ENCODE data around the gene ERICH4. TPM values are rescaled to one million over a fixed set of nuclear protein-coding genes. Genes with fewer than 3 reads are reported as not detected.
A peak's percentile ranks its signal among the peaks of the same experiment; 100 is the strongest.

The ERICH4 gene
- total RNA-seq, 1 donor = not detected

DNA sequence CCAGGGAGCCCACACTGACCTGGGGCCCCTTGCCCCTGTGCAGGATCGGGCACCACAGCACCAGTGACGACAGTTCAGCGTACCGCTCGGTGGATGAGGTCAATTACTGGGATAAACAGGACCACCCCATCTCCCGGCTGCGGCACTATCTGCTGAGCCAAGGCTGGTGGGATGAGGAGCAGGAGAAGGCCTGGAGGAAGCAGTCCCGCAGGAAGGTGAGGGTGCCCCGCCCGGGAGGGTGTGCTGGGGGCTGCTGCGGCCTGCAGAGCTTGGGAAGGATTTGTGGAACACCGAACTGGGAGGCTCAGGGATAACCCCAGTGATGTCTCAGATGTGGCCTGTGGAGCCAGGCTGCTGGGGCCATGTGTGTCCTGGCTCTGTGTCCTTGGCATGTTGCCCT is 20.0 kb upstream of the ERICH4 start:
- TF ChIP-seq, protein P1, sequence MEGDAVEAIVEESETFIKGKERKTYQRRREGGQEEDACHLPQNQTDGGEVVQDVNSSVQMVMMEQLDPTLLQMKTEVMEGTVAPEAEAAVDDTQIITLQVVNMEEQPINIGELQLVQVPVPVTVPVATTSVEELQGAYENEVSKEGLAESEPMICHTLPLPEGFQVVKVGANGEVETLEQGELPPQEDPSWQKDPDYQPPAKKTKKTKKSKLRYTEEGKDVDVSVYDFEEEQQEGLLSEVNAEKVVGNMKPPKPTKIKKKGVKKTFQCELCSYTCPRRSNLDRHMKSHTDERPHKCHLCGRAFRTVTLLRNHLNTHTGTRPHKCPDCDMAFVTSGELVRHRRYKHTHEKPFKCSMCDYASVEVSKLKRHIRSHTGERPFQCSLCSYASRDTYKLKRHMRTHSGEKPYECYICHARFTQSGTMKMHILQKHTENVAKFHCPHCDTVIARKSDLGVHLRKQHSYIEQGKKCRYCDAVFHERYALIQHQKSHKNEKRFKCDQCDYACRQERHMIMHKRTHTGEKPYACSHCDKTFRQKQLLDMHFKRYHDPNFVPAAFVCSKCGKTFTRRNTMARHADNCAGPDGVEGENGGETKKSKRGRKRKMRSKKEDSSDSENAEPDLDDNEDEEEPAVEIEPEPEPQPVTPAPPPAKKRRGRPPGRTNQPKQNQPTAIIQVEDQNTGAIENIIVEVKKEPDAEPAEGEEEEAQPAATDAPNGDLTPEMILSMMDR (IDR thresholded peaks at IDR 0.05; ENCODE audit: extremely low read depth, low read depth, low read length) = no peak
- peak; percentile 2 for DNase-seq (ENCODE audit: insufficient read length, low spot score, missing footprints)
- H3K9me3 ChIP-seq (ENCODE audit: low read depth, low read length) = no peaks in the 10 kb centered on the region

DNA sequence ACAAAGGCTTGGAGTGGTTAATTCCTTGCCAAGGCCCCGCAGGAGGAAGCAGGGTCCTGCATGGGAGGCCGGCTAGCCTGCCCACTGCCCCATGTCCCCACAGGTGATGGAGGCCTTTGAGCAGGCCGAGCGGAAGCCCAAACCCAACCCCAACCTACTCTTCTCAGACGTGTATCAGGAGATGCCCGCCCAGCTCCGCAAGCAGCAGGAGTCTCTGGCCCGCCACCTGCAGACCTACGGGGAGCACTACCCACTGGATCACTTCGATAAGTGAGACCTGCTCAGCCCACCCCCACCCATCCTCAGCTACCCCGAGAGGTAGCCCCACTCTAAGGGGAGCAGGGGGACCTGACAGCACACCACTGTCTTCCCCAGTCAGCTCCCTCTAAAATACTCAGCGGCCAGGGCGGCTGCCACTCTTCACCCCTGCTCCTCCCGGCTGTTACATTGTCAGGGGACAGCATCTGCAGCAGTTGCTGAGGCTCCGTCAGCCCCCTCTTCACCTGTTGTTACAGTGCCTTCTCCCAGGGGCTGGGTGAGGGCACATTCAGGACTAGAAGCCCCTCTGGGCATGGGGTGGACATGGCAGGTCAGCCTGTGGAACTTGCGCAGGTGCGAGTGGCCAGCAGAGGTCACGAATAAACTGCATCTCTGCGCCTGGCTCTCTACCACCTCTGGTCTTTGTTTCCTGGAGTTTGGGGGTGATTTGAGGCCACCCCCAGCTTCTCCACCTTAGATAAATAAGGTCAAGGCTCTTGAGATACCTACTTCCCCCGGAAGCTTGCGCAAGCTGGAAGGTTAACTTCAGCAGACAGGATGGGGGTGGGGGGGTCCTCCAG is 18.4 kb upstream of the ERICH4 start:
- H3K9me3 ChIP-seq (ENCODE audit: low read depth, low read length) = no peaks in the 10 kb centered on the region
- no peak overlapping the region for H3K4me3 ChIP-seq (ENCODE audit: insufficient read depth, low read length)
- H3K27me3 ChIP-seq (ENCODE audit: insufficient read depth, low read length) = no peaks in the 10 kb centered on the region
- DNase-seq (ENCODE audit: insufficient read length, low spot score, missing footprints) = peak; percentile 50
- no peak overlapping the region for H2AFZ ChIP-seq (ENCODE audit: low read length)
- no peaks in the 10 kb centered on the region for H4K20me1 ChIP-seq (ENCODE audit: insufficient read depth, low read length)
- H3K4me2 ChIP-seq (ENCODE audit: insufficient read depth, low read length) = no peak overlapping the region
- H3K27ac ChIP-seq (ENCODE audit: low read depth, low read length) = no peak overlapping the region
- no peaks in the 10 kb centered on the region for H3K79me2 ChIP-seq (ENCODE audit: insufficient read depth, low read length)
- peaks cover 4% of the 10 kb centered on the region for H3K4me1 ChIP-seq (ENCODE audit: insufficient read depth, low read length)
- peaks cover 23% of the 10 kb centered on the region for H3K36me3 ChIP-seq (ENCODE audit: insufficient read depth, low read length)
- TF ChIP-seq, protein P1 (IDR thresholded peaks at IDR 0.05; ENCODE audit: extremely low read depth, low read depth, low read length) = no peak

More for the DNA sequence above, 20.0 kb upstream of the ERICH4 start:
- Histone ChIP-seq H3K79me2 (ENCODE audit: insufficient read depth, low read length) (no peaks in the 10 kb centered on the region), H3K4me2 (ENCODE audit: insufficient read depth, low read length) (no peak overlapping the region), H3K27me3 (ENCODE audit: insufficient read depth, low read length) (no peaks in the 10 kb centered on the region), H3K4me3 (ENCODE audit: insufficient read depth, low read length) (no peak overlapping the region), H2AFZ (ENCODE audit: low read length) (no peak overlapping the region), H3K4me1 (ENCODE audit: insufficient read depth, low read length) (peaks cover 2% of the 10 kb centered on the region), H3K27ac (ENCODE audit: low read depth, low read length) (no peak overlapping the region), H3K36me3 (ENCODE audit: insufficient read depth, low read length) (peaks cover 29% of the 10 kb centered on the region), H4K20me1 (ENCODE audit: insufficient read depth, low read length) (no peaks in the 10 kb centered on the region)

DNA sequence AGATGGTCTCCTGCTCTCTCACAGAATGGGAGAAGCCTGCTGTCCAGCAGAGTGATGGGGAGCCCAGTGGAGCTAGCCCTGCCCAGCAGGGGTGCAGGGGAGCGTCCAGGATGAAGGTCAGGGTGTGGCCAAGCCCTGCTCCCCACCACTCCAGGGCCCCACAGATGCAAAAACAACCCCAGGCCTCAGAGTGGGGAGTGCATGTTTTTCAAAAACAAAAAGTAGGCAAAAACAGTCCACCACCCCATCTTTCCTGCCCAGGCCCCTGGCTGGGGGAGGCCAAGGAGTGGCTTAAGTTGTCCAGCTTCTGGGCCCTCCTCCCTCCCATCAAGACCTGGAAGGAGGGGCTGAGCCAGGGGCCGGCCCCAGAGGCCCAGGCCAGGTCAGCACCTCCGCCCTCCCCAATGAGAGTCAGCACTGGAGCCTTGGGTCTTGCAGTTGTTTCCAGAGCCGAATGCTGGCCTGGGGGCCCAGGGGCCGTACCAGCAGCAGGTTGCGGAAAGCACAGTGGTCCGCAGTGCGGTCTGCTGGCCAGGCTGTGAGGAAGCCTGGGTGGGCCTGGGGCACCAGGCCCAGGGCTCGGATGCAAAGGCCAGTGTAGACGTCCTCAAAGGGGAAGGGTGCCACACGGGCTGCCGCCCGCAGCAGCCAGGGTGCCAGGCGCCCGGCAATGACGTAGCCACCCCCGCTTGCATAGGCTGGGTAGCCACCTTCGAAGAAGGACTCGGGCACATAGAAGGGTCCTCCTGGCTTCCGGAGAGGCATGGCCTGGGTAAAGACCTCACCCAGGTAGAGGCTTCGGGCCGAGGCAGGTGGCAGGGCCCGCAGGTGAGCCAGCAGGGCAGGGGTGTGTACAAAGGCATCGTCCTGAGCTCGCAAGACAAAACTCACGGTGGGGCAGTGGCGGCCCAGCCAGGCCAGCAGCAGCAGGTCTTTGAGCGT is 17.5 kb upstream of the ERICH4 start:
- Histone ChIP-seq H4K20me1 (ENCODE audit: insufficient read depth, low read length) (no peaks in the 10 kb centered on the region), H3K9me3 (ENCODE audit: low read depth, low read length) (no peaks in the 10 kb centered on the region), H2AFZ (ENCODE audit: low read length) (no peak overlapping the region), H3K4me2 (ENCODE audit: insufficient read depth, low read length) (no peak overlapping the region), H3K4me3 (ENCODE audit: insufficient read depth, low read length) (no peak overlapping the region), H3K79me2 (ENCODE audit: insufficient read depth, low read length) (no peaks in the 10 kb centered on the region), H3K27ac (ENCODE audit: low read depth, low read length) (no peak overlapping the region), H3K36me3 (ENCODE audit: insufficient read depth, low read length) (peaks cover 16% of the 10 kb centered on the region), H3K4me1 (ENCODE audit: insufficient read depth, low read length) (peaks cover 4% of the 10 kb centered on the region), H3K27me3 (ENCODE audit: insufficient read depth, low read length) (no peaks in the 10 kb centered on the region)
- TF ChIP-seq, protein P1 (IDR thresholded peaks at IDR 0.05; ENCODE audit: extremely low read depth, low read depth, low read length) = no peak
- DNase-seq (ENCODE audit: insufficient read length, low spot score, missing footprints) = peak; percentile 86

All from osteoblast (primary cell).